CD4-positive, alpha-beta memory T cell (primary cell): ENCODE results near the gene ADAMTSL1. TPM values are rescaled to one million over a fixed set of nuclear protein-coding genes. Genes with fewer than 3 reads are reported as not detected.

Experiments
- CTCF ChIA-PET: fragments of 350-600 bp; sonication (Branson Sonifier 250); formaldehyde crosslinking; loops from one replicate; lab custom pipeline; 2021; ENCODE audit warnings: inconsistent platforms; ENCODE audit not compliant: partially characterized antibody; lab: Charles Lee
- POLR2A ChIA-PET: fragments of 350-600 bp; sonication (Branson Sonifier 250); formaldehyde crosslinking; loops from one replicate; lab custom pipeline; 2021; ENCODE audit not compliant: partially characterized antibody; lab: Charles Lee
- DNase-seq, 5 donors: peaks; one replicate each; pipeline versions ENCODE4 v3.0.0 to v3.0.0-alpha.2; 2020 to 2022; ENCODE audit warnings: mixed read lengths in 1 of 5
- H3K27ac ChIP-seq: one replicate; pipeline ENCODE4 v1.7.0; 2013; ENCODE audit warnings: low read depth, low read length
- H3K27me3 ChIP-seq: 2 replicates; pipeline ENCODE4 v1.7.0; 2013; ENCODE audit warnings: mild to moderate bottlenecking, low read length, moderate library complexity; ENCODE audit not compliant: insufficient read depth
- H3K36me3 ChIP-seq: 2 replicates; pipeline ENCODE4 v1.7.0; 2013; ENCODE audit warnings: mild to moderate bottlenecking, low read length, moderate library complexity; ENCODE audit not compliant: insufficient read depth
- H3K4me1 ChIP-seq: 2 replicates; pipeline ENCODE4 v1.7.0; 2013; ENCODE audit warnings: mild to moderate bottlenecking, low read length, moderate library complexity; ENCODE audit not compliant: insufficient read depth
- H3K4me3 ChIP-seq, 2 donors: one replicate each; pipeline ENCODE4 v1.7.0; 2013; ENCODE audit warnings: low read length in 2 of 2, mild to moderate bottlenecking in 1 of 2
- H3K9me3 ChIP-seq, 2 donors: one replicate each; pipeline ENCODE4 v1.7.0; 2013; ENCODE audit warnings: low read length in 2 of 2, control low read depth in 1 of 2; ENCODE audit not compliant: control insufficient read depth in 1 of 2
- H3K27ac Mint-ChIP-seq, 7 donors: one replicate each; pipeline ENCODE4 v1.8.0; 2020 to 2021; ENCODE audit warnings: mixed read lengths in 7 of 7, mild to moderate bottlenecking in 6 of 7, inconsistent platforms in 3 of 7, moderate library complexity in 3 of 7
- H3K27me3 Mint-ChIP-seq, 2 donors: one replicate each; pipeline ENCODE4 v1.8.0; 2020 to 2021; ENCODE audit warnings: mixed read lengths in 2 of 2
- H3K36me3 Mint-ChIP-seq, 2 donors: one replicate each; pipeline ENCODE4 v1.8.0; 2020 to 2021; ENCODE audit warnings: mixed read lengths in 2 of 2, inconsistent platforms in 1 of 2, mild to moderate bottlenecking in 1 of 2
- H3K4me1 Mint-ChIP-seq, 4 donors: one replicate each; pipeline ENCODE4 v1.8.0; 2020 to 2021; ENCODE audit warnings: mixed read lengths in 4 of 4, mild to moderate bottlenecking in 1 of 4
- H3K4me3 Mint-ChIP-seq, 8 donors: one replicate each; pipeline ENCODE4 v1.8.0; 2020 to 2021; ENCODE audit warnings: mixed read lengths in 8 of 8, mild to moderate bottlenecking in 7 of 8, moderate library complexity in 6 of 8, inconsistent platforms in 3 of 8
- H3K9me3 Mint-ChIP-seq, 8 donors: one replicate each; pipeline ENCODE4 v1.8.0; 2020 to 2021; ENCODE audit warnings: mixed read lengths in 8 of 8, mild to moderate bottlenecking in 5 of 8, inconsistent platforms in 3 of 8, moderate library complexity in 1 of 8
- intact Hi-C: fragments of 100-400 bp; cut with micrococcal nuclease; formaldehyde crosslinking; loops from one replicate; pipeline ENCODE4 v1.15.1; 2023
- polyA plus RNA-seq, 2 donors: library from polyadenylated mRNA; unstranded; fragments of 300-500 nt; fragmentation: Illumina TruSeq; gene quantifications; one replicate each; pipeline ENCODE4 v1.2.3, GENCODE V29; 2021
- total RNA-seq, 2 experiments: library from RNA; stranded (reverse); gene quantifications; one replicate each; pipeline ENCODE4 v1.2.3, GENCODE V29; 2021

The ADAMTSL1 gene
- total RNA-seq: not detected
- not detected for polyA plus RNA-seq

GRCh38 chr9:18473652-18474279, at the start of gene ADAMTSL1:
TSS of gene ADAMTSL1 (plus strand) at chr9:18474153. CDS start at chr9:18474233, 80 bp downstream.
- no peak for DNase-seq
- CTCF ChIA-PET: no interaction called here
- H3K4me1 ChIP-seq: no peaks in the 10 kb centered on the region
- no peak within 1 kb of the TSS for H3K4me3 ChIP-seq
- no peak within 1 kb of the TSS for H3K27ac ChIP-seq
- intact Hi-C loops: no loop called here
- H3K36me3 ChIP-seq: no peaks in the 10 kb centered on the region
- peaks cover 2 to 9% of the 10 kb centered on the region in 2 donors for H3K27me3 Mint-ChIP-seq
- no peak within 1 kb of the TSS for H3K27ac Mint-ChIP-seq
- H3K9me3 ChIP-seq: no peaks in the 10 kb centered on the region
- POLR2A ChIA-PET: no interaction called here
- H3K4me1 Mint-ChIP-seq: peaks cover 0 to 5% (median 0%) of the 10 kb centered on the region in 4 donors
- peaks cover 0 to 9% (median 0%) of the 10 kb centered on the region in 8 donors for H3K9me3 Mint-ChIP-seq
- H3K4me3 Mint-ChIP-seq: peak within 1 kb of the TSS in 1 of 8 donors; percentile 21
- H3K36me3 Mint-ChIP-seq: no peaks in the 10 kb centered on the region
- no peaks in the 10 kb centered on the region for H3K27me3 ChIP-seq

GRCh38 chr9:18427691-18428090, 46.3 kb upstream of the ADAMTSL1 start:
- Histone ChIP-seq H3K27me3 (no peaks in the 10 kb centered on the region), H3K4me1 (no peaks in the 10 kb centered on the region), H3K27ac (no peak overlapping the region), H3K9me3 (no peaks in the 10 kb centered on the region), H3K4me3 (no peak overlapping the region), H3K36me3 (no peaks in the 10 kb centered on the region)
- H3K27me3 Mint-ChIP-seq: no peaks in the 10 kb centered on the region
- ChIA-PET CTCF (no interaction called here), POLR2A (no interaction called here)
- H3K9me3 Mint-ChIP-seq: peaks cover 0 to 2% (median 0%) of the 10 kb centered on the region in 8 donors
- H3K36me3 Mint-ChIP-seq: no peaks in the 10 kb centered on the region
- DNase-seq: no peak
- intact Hi-C loops: no loop called here
- no peak overlapping the region for H3K4me3 Mint-ChIP-seq
- no peak overlapping the region for H3K27ac Mint-ChIP-seq
- H3K4me1 Mint-ChIP-seq: no peaks in the 10 kb centered on the region

GRCh38 chr9:18428661-18429060, 45.3 kb upstream of the ADAMTSL1 start:
- Histone ChIP-seq H3K9me3 (no peaks in the 10 kb centered on the region), H3K4me1 (no peaks in the 10 kb centered on the region), H3K27ac (no peak overlapping the region), H3K27me3 (no peaks in the 10 kb centered on the region), H3K4me3 (no peak overlapping the region), H3K36me3 (no peaks in the 10 kb centered on the region)
- ChIA-PET CTCF (no interaction called here), POLR2A (no interaction called here)
- no peak overlapping the region for H3K27ac Mint-ChIP-seq
- H3K4me3 Mint-ChIP-seq: no peak overlapping the region
- no peaks in the 10 kb centered on the region for H3K36me3 Mint-ChIP-seq
- no peaks in the 10 kb centered on the region for H3K4me1 Mint-ChIP-seq
- no peak for DNase-seq
- H3K9me3 Mint-ChIP-seq: peaks cover 0 to 2% (median 0%) of the 10 kb centered on the region in 8 donors
- intact Hi-C loops: no loop called here
- H3K27me3 Mint-ChIP-seq: no peaks in the 10 kb centered on the region

GRCh38 chr9:18429070-18429469, 44.9 kb upstream of the ADAMTSL1 start:
- H3K27me3 ChIP-seq: no peaks in the 10 kb centered on the region
- intact Hi-C loops: no loop called here
- no peak for DNase-seq
- Mint-ChIP-seq H3K4me3 (no peak overlapping the region), H3K4me1 (no peaks in the 10 kb centered on the region), H3K36me3 (no peaks in the 10 kb centered on the region), H3K9me3 (peaks cover 0 to 2% (median 0%) of the 10 kb centered on the region in 8 donors), H3K27me3 (no peaks in the 10 kb centered on the region), H3K27ac (no peak overlapping the region)
- POLR2A ChIA-PET: no interaction called here
- no peaks in the 10 kb centered on the region for H3K9me3 ChIP-seq
- no peaks in the 10 kb centered on the region for H3K36me3 ChIP-seq
- CTCF ChIA-PET: no interaction called here
- no peaks in the 10 kb centered on the region for H3K4me1 ChIP-seq
- no peak overlapping the region for H3K27ac ChIP-seq
- H3K4me3 ChIP-seq: no peak overlapping the region

- H3K9me3 Mint-ChIP-seq: peaks cover 0 to 4% (median 0%) of the 10 kb centered on the region in 8 donors
- H3K4me3 Mint-ChIP-seq: no peak overlapping the region
- Histone ChIP-seq H3K4me3 (no peak overlapping the region), H3K27ac (no peak overlapping the region), H3K4me1 (no peaks in the 10 kb centered on the region), H3K27me3 (peaks cover under 1% of the 10 kb centered on the region), H3K36me3 (no peaks in the 10 kb centered on the region), H3K9me3 (no peaks in the 10 kb centered on the region)
- ChIA-PET POLR2A (no interaction called here), CTCF (interaction anchor here (1.7 kb wide), 1 partner anchor 10 kb away, joined by 11 read pairs; no protein-coding TSS in a partner anchor)
- no peak for DNase-seq
- no peaks in the 10 kb centered on the region for H3K36me3 Mint-ChIP-seq
- H3K4me1 Mint-ChIP-seq: peaks cover 0 to 5% (median 0%) of the 10 kb centered on the region in 4 donors
- H3K27me3 Mint-ChIP-seq: peaks cover 11 to 21% of the 10 kb centered on the region in 2 donors
- H3K27ac Mint-ChIP-seq: no peak overlapping the region
- intact Hi-C loops: no loop called here
Measured at GRCh38 chr9:18433620-18434019, 40.3 kb upstream of the ADAMTSL1 start.

GRCh38 chr9:18437315-18438201, 36.4 kb upstream of the ADAMTSL1 start:
- no peaks in the 10 kb centered on the region for H3K4me1 ChIP-seq
- H3K27me3 Mint-ChIP-seq: peaks cover 12 to 25% of the 10 kb centered on the region in 2 donors
- no peaks in the 10 kb centered on the region for H3K36me3 ChIP-seq
- no peak overlapping the region for H3K4me3 Mint-ChIP-seq
- peaks cover 0 to 5% (median 0%) of the 10 kb centered on the region in 4 donors for H3K4me1 Mint-ChIP-seq
- H3K9me3 Mint-ChIP-seq: peaks cover 0 to 4% (median 0%) of the 10 kb centered on the region in 8 donors
- H3K27me3 ChIP-seq: peaks cover 5% of the 10 kb centered on the region
- no peaks in the 10 kb centered on the region for H3K9me3 ChIP-seq
- no peaks in the 10 kb centered on the region for H3K36me3 Mint-ChIP-seq
- ChIA-PET POLR2A (no interaction called here), CTCF (no interaction called here)
- intact Hi-C loops: no loop called here
- no peak overlapping the region for H3K27ac Mint-ChIP-seq
- no peak overlapping the region for H3K4me3 ChIP-seq
- no peak overlapping the region for H3K27ac ChIP-seq
- no peak for DNase-seq

- H3K27ac ChIP-seq: no peak overlapping the region
- POLR2A ChIA-PET: no interaction called here
- H3K27ac Mint-ChIP-seq: no peak overlapping the region
- H3K9me3 ChIP-seq: no peaks in the 10 kb centered on the region
- no peak for DNase-seq
- H3K36me3 Mint-ChIP-seq: no peaks in the 10 kb centered on the region
- no peak overlapping the region for H3K4me3 ChIP-seq
- peak overlapping the region in 1 of 8 donors; percentile 50 for H3K4me3 Mint-ChIP-seq
- H3K27me3 ChIP-seq: peaks cover 5% of the 10 kb centered on the region
- CTCF ChIA-PET: interaction anchor here (0.6 kb wide), 1 partner anchor 11 kb away, joined by 3 read pairs; no protein-coding TSS in a partner anchor
- no peaks in the 10 kb centered on the region for H3K36me3 ChIP-seq
- no peaks in the 10 kb centered on the region for H3K4me1 ChIP-seq
- peaks cover 12 to 25% of the 10 kb centered on the region in 2 donors for H3K27me3 Mint-ChIP-seq
- intact Hi-C loops: no loop called here
- H3K4me1 Mint-ChIP-seq: peaks cover 0 to 5% (median 0%) of the 10 kb centered on the region in 4 donors
- H3K9me3 Mint-ChIP-seq: peaks cover 0 to 4% (median 0%) of the 10 kb centered on the region in 8 donors
Measured at GRCh38 chr9:18438300-18438925, 35.5 kb upstream of the ADAMTSL1 start.
